ENCODE measurements around the gene CCDC81. TPM values are rescaled to one million over a fixed set of nuclear protein-coding genes. Genes with fewer than 3 reads are reported as not detected.

Gene CCDC81
- total RNA-seq = under 1 TPM; 0.83 TPM

- ATAC-seq (no peak), DNase-seq (no peak)
- no peak for TF ChIP-seq CTCF (IDR thresholded peaks at IDR 0.05)
- peaks cover 7% of the 10 kb centered on the region for H3K27me3 Mint-ChIP-seq
- no peaks in the 10 kb centered on the region for H3K36me3 Mint-ChIP-seq (ENCODE audit: low read depth)
- H3K27ac Mint-ChIP-seq = no peak within 1 kb of the TSS
- no peak within 1 kb of the TSS for H3K4me3 Mint-ChIP-seq
- H3K4me1 Mint-ChIP-seq (ENCODE audit: low read depth) = peaks cover 3% of the 10 kb centered on the region
- peaks cover 6% of the 10 kb centered on the region for H3K9me3 Mint-ChIP-seq
- POLR2A ChIA-PET = no interaction called here
- CTCF ChIA-PET = no interaction called here
- intact Hi-C loops (cut with micrococcal nuclease) = no loop called here
Observed at GRCh38 chr11:86374586-86374985, at the start of gene CCDC81. Gene CCDC81, plus strand, starts transcription at chr11:86374887. Its CDS starts 277 bp downstream, at chr11:86375164.

- no peaks in the 10 kb centered on the region for H3K27me3 Mint-ChIP-seq
- TF ChIP-seq CTCF (IDR thresholded peaks at IDR 0.05) = no peak
- H3K9me3 Mint-ChIP-seq = no peaks in the 10 kb centered on the region
- CTCF ChIA-PET = interaction anchor here (0.6 to 1.0 kb wide), 2 partner anchors 10 to 121 kb away, joined by 3 read pairs; no protein-coding TSS in a partner anchor
- POLR2A ChIA-PET = interaction anchor here (1.0 to 1.5 kb wide), 2 partner anchors 9 to 34 kb away, joined by 3 read pairs; partner anchors contain the start of gene HIKESHI
- intact Hi-C loops (cut with micrococcal nuclease) = no loop called here
- DNase-seq = no peak
- no peak overlapping the region for H3K27ac Mint-ChIP-seq
- peaks cover 59% of the 10 kb centered on the region for H3K36me3 Mint-ChIP-seq (ENCODE audit: low read depth)
- no peak for ATAC-seq
- H3K4me3 Mint-ChIP-seq = no peak overlapping the region
- H3K4me1 Mint-ChIP-seq (ENCODE audit: low read depth) = peaks cover under 1% of the 10 kb centered on the region
Observed at GRCh38 chr11:86335131-86335767, 39.4 kb upstream of the CCDC81 start.

GRCh38 chr11:86337227-86337626, 37.5 kb upstream of the CCDC81 start:
- Mint-ChIP-seq H3K36me3 (ENCODE audit: low read depth) (peaks cover 66% of the 10 kb centered on the region), H3K27me3 (no peaks in the 10 kb centered on the region), H3K4me3 (no peak overlapping the region), H3K27ac (no peak overlapping the region), H3K4me1 (ENCODE audit: low read depth) (peaks cover 10% of the 10 kb centered on the region), H3K9me3 (no peaks in the 10 kb centered on the region)
- ATAC-seq (no peak), DNase-seq (no peak)
- no peak for TF ChIP-seq CTCF (IDR thresholded peaks at IDR 0.05)
- POLR2A ChIA-PET = no interaction called here
- intact Hi-C loops (cut with micrococcal nuclease) = no loop called here
- CTCF ChIA-PET = interaction anchor here (0.7 kb wide), 1 partner anchor 354 kb away, joined by 3 read pairs; no protein-coding TSS in a partner anchor

- intact Hi-C loops (cut with micrococcal nuclease) = no loop called here
- ChIA-PET POLR2A (no interaction called here), CTCF (no interaction called here)
- peaks cover 23% of the 10 kb centered on the region for H3K4me1 Mint-ChIP-seq (ENCODE audit: low read depth)
- H3K27me3 Mint-ChIP-seq = no peaks in the 10 kb centered on the region
- H3K36me3 Mint-ChIP-seq (ENCODE audit: low read depth) = peaks cover 50% of the 10 kb centered on the region
- ATAC-seq (no peak), DNase-seq (no peak)
- no peak overlapping the region for H3K27ac Mint-ChIP-seq
- no peak for TF ChIP-seq CTCF (IDR thresholded peaks at IDR 0.05)
- H3K4me3 Mint-ChIP-seq = no peak overlapping the region
- no peaks in the 10 kb centered on the region for H3K9me3 Mint-ChIP-seq
Observed at GRCh38 chr11:86341382-86341781, 33.3 kb upstream of the CCDC81 start.

GRCh38 chr11:86346513-86346912, 28.2 kb upstream of the CCDC81 start:
- no peak for TF ChIP-seq CTCF (IDR thresholded peaks at IDR 0.05)
- ATAC-seq (no peak), DNase-seq (no peak)
- Mint-ChIP-seq H3K4me1 (ENCODE audit: low read depth) (peaks cover 18% of the 10 kb centered on the region), H3K27me3 (no peaks in the 10 kb centered on the region), H3K9me3 (no peaks in the 10 kb centered on the region), H3K27ac (no peak overlapping the region), H3K4me3 (no peak overlapping the region), H3K36me3 (ENCODE audit: low read depth) (peaks cover 22% of the 10 kb centered on the region)
- POLR2A ChIA-PET = interaction anchor here (0.7 kb wide), 1 partner anchor 10 kb away, joined by 3 read pairs; no protein-coding TSS in a partner anchor
- intact Hi-C loops (cut with micrococcal nuclease) = no loop called here
- CTCF ChIA-PET = no interaction called here

Measured in activated CD8-positive, alpha-beta T cell treated with anti-CD3 and anti-CD28 coated beads for 36 hours (primary cell).